Adrenal gland (tissue), 12 donors: ENCODE measurements around the gene ENTR1. TPM values are rescaled to one million over a fixed set of nuclear protein-coding genes. Genes with fewer than 3 reads are reported as not detected.

Experiments used
- DNase-seq, 7 donors: peaks; one replicate each; pipeline ENCODE4 v3.0.0-alpha.2; 2019 to 2020
- H3K27ac ChIP-seq, 5 donors: fragments of 200-600 bp; sonication (generic) in 4 of 5; 1 replicate in 3 of 5; 2 replicates in 2 of 5; pipeline versions ENCODE4 v1.5.1 to v1.8.0; 2016 to 2020; ENCODE audit warnings: mild to moderate bottlenecking in 1 of 5
- H3K27me3 ChIP-seq: fragments of 200-600 bp; 2 replicates; pipeline ENCODE4 v1.8.0; 2021
- H3K36me3 ChIP-seq, 2 donors: fragments of 200-600 bp; replicated peaks in 1 of 2; 1 replicate in 1 of 2; 2 replicates in 1 of 2; pipeline versions ENCODE4 v1.5.1 to v1.8.0; 2018 to 2022
- H3K4me1 ChIP-seq, 2 donors: fragments of 200-600 bp; replicated peaks in 1 of 2; 1 replicate in 1 of 2; 2 replicates in 1 of 2; pipeline versions ENCODE4 v1.5.1 to v1.8.0; 2018 to 2021
- H3K4me3 ChIP-seq, 4 donors: fragments of 200-600 bp; sonication (generic) in 3 of 4; one replicate each; pipeline ENCODE4 v1.5.1; 2016 to 2018
- H3K9me3 ChIP-seq, 3 donors: fragments of 200-600 bp; sonication (generic) in 1 of 3; replicated peaks in 1 of 3; 1 replicate in 2 of 3; 2 replicates in 1 of 3; pipeline versions ENCODE4 v1.5.1 to v1.8.0; 2016 to 2021
- CTCF ChIP-seq, 6 experiments: fragments of 450-650 bp in 4 of 6; fragments of 200-600 bp in 2 of 6; sonication (generic) in 1 of 6; IDR thresholded peaks; 1 replicate in 5 of 6; 2 replicates in 1 of 6; pipeline versions ENCODE4 v1.5.1 to v1.8.0; 2016 to 2021; ENCODE audit warnings: antibody characterized with exemption in 6 of 6, mild to moderate bottlenecking in 2 of 6, moderate library complexity in 1 of 6
- POLR2A ChIP-seq, 2 donors: fragments of 450-650 bp; IDR thresholded peaks; one replicate each; pipeline ENCODE4 v1.6.1; 2017; ENCODE audit warnings: antibody characterized with exemption in 2 of 2, mild to moderate bottlenecking in 2 of 2, moderate library complexity in 1 of 2
- WGBS, 4 donors: extraction: QIAGEN DNeasy Blood & Tissue Kit in 2 of 4; methylation state at CpG; one replicate each; pipeline versions ENCODE4 v1.1.5 to v1.1.7; 2013 to 2017; 5-methylcytosine and 5-hydroxymethylcytosine counted together
- intact Hi-C, 2 donors: fragments of 100-400 bp; cut with DNase I; formaldehyde crosslinking; loops; one replicate each; pipeline versions ENCODE4 v1.14.1 to v1.15.0; 2022 to 2023
- polyA plus RNA-seq, 3 donors: library from polyadenylated mRNA; stranded (reverse); fragments of 200-250 nt in 2 of 3; fragments of 350-450 nt in 1 of 3; fragmentation: Illumina TruSeq in 1 of 3; extraction: RNeasy Lipid Tissue Mini Kit (QIAGEN cat#74804) in 1 of 3; gene quantifications; one replicate each; pipeline ENCODE4 v1.2.3, GENCODE V29; 2013 to 2014
- total RNA-seq, 9 donors: library from RNA; depleted of rRNA in 4 of 9; stranded (reverse); fragments of >200 nt in 4 of 9; fragments of 120-200 nt in 1 of 9; fragmentation: NEBNext Ultra II Directional in 1 of 9; extraction: Animal tissue kit (Norgen Biotek cat#: 25700) in 1 of 9; gene quantifications; one replicate each; pipeline versions ENCODE4 v1.1.0 to v1.2.4, GENCODE V29; 2013 to 2023
- donor health status: healthy with polysubstance abuse.
- donor health status: Bipolar disorder and iron deficiency.
- donor health status: DM: yes; HTN: yes; CAD: no.
- donor health status: DM: no; HTN: no; CAD: no.
- donor health status: DM: no; HTN: no; CAD: no.
- donor health status: DM: yes; HTN: yes; CAD: no.

ENTR1 gene
- total and polyA plus RNA-seq, 12 donors, result 13.3 to 48.4 (median 34.1) TPM

GRCh38 chr9:136448655-136449054 is 38.2 kb upstream of the ENTR1 start:
- intact Hi-C loops, result no loop called here
- no peak overlapping the region for H3K4me3 ChIP-seq
- peaks cover 0 to 84% of the 10 kb centered on the region in 2 donors for H3K36me3 ChIP-seq
- no peaks in the 10 kb centered on the region for H3K27me3 ChIP-seq
- H3K4me1 ChIP-seq, result no peaks in the 10 kb centered on the region
- no peak for DNase-seq
- no peak overlapping the region for H3K27ac ChIP-seq
- TF ChIP-seq POLR2A (IDR thresholded peaks at IDR 0.05), result no peak
- TF ChIP-seq CTCF (IDR thresholded peaks at IDR 0.05), result no peak
- H3K9me3 ChIP-seq, result no peaks in the 10 kb centered on the region
- WGBS, 4 donors, result 83 to 97% (median 88%) methylated on average over 3 of the region's 3 CpGs

GRCh38 chr9:136447173-136447778 is 36.9 kb upstream of the ENTR1 start:
- Histone ChIP-seq H3K4me1 (peaks cover 0 to under 1% of the 10 kb centered on the region in 2 donors), H3K27ac (no peak overlapping the region), H3K27me3 (no peaks in the 10 kb centered on the region), H3K9me3 (no peaks in the 10 kb centered on the region), H3K36me3 (peaks cover 0 to 92% of the 10 kb centered on the region in 2 donors), H3K4me3 (no peak overlapping the region)
- no peak for DNase-seq
- WGBS, 4 donors, result 91 to 93% (median 92%) methylated on average over 20 to 27 of the region's 27 CpGs
- intact Hi-C loops, result no loop called here
- no peak for TF ChIP-seq POLR2A (IDR thresholded peaks at IDR 0.05)

GRCh38 chr9:136445799-136446198 is 35.4 kb upstream of the ENTR1 start:
- no peaks in the 10 kb centered on the region for H3K9me3 ChIP-seq
- peaks cover 8 to 9% of the 10 kb centered on the region in 2 donors for H3K4me1 ChIP-seq
- no peak overlapping the region for H3K27ac ChIP-seq
- peaks cover 0 to 95% of the 10 kb centered on the region in 2 donors for H3K36me3 ChIP-seq
- no peaks in the 10 kb centered on the region for H3K27me3 ChIP-seq
- intact Hi-C loops, result no loop called here
- no peak for TF ChIP-seq POLR2A (IDR thresholded peaks at IDR 0.05)
- TF ChIP-seq CTCF (IDR thresholded peaks at IDR 0.05), result no peak
- no peak for DNase-seq
- H3K4me3 ChIP-seq, result no peak overlapping the region
- WGBS, 4 donors, result 90 to 94% (median 93%) methylated on average over 5 to 7 of the region's 7 CpGs

GRCh38 chr9:136444102-136444501 is 33.7 kb upstream of the ENTR1 start:
- H3K4me1 ChIP-seq, result peaks cover 13 to 16% of the 10 kb centered on the region in 2 donors
- H3K4me3 ChIP-seq, result no peak overlapping the region
- intact Hi-C loops, result no loop called here
- DNase-seq, result peak in 1 of 7 donors; percentile 15
- no peak overlapping the region for H3K27ac ChIP-seq
- H3K36me3 ChIP-seq, result peaks cover 0 to 78% of the 10 kb centered on the region in 2 donors
- TF ChIP-seq POLR2A (IDR thresholded peaks at IDR 0.05) (no peak), CTCF (IDR thresholded peaks at IDR 0.05) (no peak)
- 89 to 93% (median 92%) methylated on average over 12 to 20 of the region's 20 CpGs for WGBS, 4 donors
- H3K27me3 ChIP-seq, result no peaks in the 10 kb centered on the region
- H3K9me3 ChIP-seq, result no peaks in the 10 kb centered on the region

- H3K4me3 ChIP-seq, result no peak overlapping the region
- 92 to 97% (median 94%) methylated on average over 7 of the region's 7 CpGs for WGBS, 4 donors
- no peak overlapping the region for H3K27ac ChIP-seq
- H3K4me1 ChIP-seq, result peaks cover 14 to 17% of the 10 kb centered on the region in 2 donors
- no peaks in the 10 kb centered on the region for H3K9me3 ChIP-seq
- DNase-seq, result peak in 1 of 7 donors; percentile 12
- TF ChIP-seq POLR2A (IDR thresholded peaks at IDR 0.05) (no peak), CTCF (IDR thresholded peaks at IDR 0.05) (no peak)
- H3K27me3 ChIP-seq, result no peaks in the 10 kb centered on the region
- intact Hi-C loops, result no loop called here
- H3K36me3 ChIP-seq, result peaks cover 0 to 74% of the 10 kb centered on the region in 2 donors
Observed at GRCh38 chr9:136443687-136444086, 33.3 kb upstream of the ENTR1 start.
